Measurements from ENCODE around the gene CARMIL1. TPM values are rescaled to one million over a fixed set of nuclear protein-coding genes. Genes with fewer than 3 reads are reported as not detected.

The CARMIL1 gene
- total RNA-seq, 1 donor = 38.7 TPM

DNA sequence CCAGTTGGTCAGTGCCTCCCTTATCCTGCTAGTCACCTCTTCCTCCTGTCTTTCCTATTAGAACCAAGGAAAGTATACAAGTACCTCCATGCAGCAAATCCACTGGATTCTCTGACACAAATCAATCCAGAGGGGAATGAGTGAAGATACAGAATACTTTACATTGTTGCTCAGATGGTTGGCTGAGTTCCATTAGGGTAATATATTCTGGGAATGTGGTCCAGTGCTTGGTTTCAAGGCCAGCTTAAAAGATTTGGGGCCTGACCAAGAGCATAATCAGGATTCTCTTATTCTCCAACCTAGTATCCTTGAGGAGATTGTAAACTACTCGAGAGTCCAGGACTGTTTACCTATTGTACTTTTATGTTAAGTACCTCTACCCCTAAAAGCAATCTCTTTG, 23.0 kb downstream of the CARMIL1 start:
- TF ChIP-seq CTCF (IDR thresholded peaks at IDR 0.05; ENCODE audit: insufficient read depth, low read length) = no peak
- peak; percentile 60 for DNase-seq (ENCODE audit: low read depth)
- H3K4me3 ChIP-seq (ENCODE audit: low read depth, low read length) = no peak overlapping the region

DNA sequence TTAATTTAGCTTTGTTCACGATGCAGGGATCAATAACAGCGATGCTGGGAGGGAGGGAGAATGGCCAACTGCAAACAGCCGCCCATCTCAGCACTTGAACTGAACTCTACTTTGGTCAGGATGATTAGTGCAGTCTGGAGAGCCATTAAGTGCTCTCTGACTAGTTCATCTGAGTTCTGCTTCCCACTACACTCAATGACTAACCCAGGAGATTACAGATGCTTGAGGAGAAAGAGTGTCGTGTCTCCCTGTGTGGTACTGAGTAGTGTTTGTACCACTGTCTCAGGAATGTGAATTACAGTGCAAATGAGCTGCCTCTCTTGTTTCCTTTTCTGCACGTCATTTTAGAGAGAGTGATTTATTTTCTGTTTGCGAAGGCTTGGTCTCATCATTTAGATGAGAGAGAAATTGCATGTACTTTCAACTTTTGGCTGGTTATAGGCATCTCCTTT, 23.5 kb downstream of the CARMIL1 start:
- H3K4me3 ChIP-seq (ENCODE audit: low read depth, low read length) = peak overlapping the region; percentile 28
- no peak for TF ChIP-seq CTCF (IDR thresholded peaks at IDR 0.05; ENCODE audit: insufficient read depth, low read length)
- peak; percentile 84 for DNase-seq (ENCODE audit: low read depth)

- DNase-seq (ENCODE audit: low read depth) = no peak
- TF ChIP-seq CTCF (IDR thresholded peaks at IDR 0.05; ENCODE audit: insufficient read depth, low read length) = no peak
- no peak overlapping the region for H3K4me3 ChIP-seq (ENCODE audit: low read depth, low read length)
Measured at GRCh38 chr6:25303254-25303653, 24.1 kb downstream of the CARMIL1 start.

GRCh38 chr6:25306379-25306778, 27.2 kb downstream of the CARMIL1 start:
- H3K4me3 ChIP-seq (ENCODE audit: low read depth, low read length) = no peak overlapping the region
- no peak for TF ChIP-seq CTCF (IDR thresholded peaks at IDR 0.05; ENCODE audit: insufficient read depth, low read length)
- DNase-seq (ENCODE audit: low read depth) = no peak

GRCh38 chr6:25307805-25308494, 28.8 kb downstream of the CARMIL1 start:
- DNase-seq (ENCODE audit: low read depth) = peak; percentile 20
- no peak overlapping the region for H3K4me3 ChIP-seq (ENCODE audit: low read depth, low read length)
- TF ChIP-seq CTCF (IDR thresholded peaks at IDR 0.05; ENCODE audit: insufficient read depth, low read length) = no peak

DNA sequence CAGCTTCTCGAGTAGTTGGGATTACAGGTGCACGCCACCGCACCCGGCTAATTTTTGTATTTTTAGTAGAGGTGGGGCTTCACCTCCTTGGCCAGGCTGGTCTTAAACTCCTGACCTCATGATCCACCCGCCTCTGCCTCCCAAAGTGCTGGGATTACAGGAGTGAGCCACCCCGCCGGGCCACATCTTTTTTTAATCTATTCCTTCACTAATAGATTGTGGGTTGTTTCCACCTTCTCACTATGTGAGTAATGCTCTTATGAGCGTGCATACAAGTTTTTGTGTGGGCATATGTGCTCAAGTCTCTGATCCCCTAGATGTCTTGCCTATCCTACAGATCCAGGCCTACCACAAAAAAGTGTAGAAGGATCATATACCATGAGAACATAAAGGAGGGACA, 30.7 kb downstream of the CARMIL1 start:
- TF ChIP-seq CTCF (IDR thresholded peaks at IDR 0.05; ENCODE audit: insufficient read depth, low read length) = no peak
- H3K4me3 ChIP-seq (ENCODE audit: low read depth, low read length) = no peak overlapping the region
- peak; percentile 25 for DNase-seq (ENCODE audit: low read depth)
